Lower leg skin (tissue), 4 donors: ENCODE results near the gene PRIMPOL. TPM values are rescaled to one million over a fixed set of nuclear protein-coding genes. Genes with fewer than 3 reads are reported as not detected.

Experiments used
- DNase-seq, 2 donors: peaks; one replicate each; pipeline ENCODE4 v3.0.0-alpha.2; 2019; ENCODE audit warnings: low spot score in 2 of 2
- H3K4me3 ChIP-seq: fragments of 200-600 bp; sonication (generic); 2 replicates; pipeline ENCODE4 v1.5.1; 2017; ENCODE audit warnings: mild to moderate bottlenecking, low read depth; ENCODE audit not compliant: poor library complexity, severe bottlenecking
- CTCF ChIP-seq, 3 donors: fragments of 450-650 bp; IDR thresholded peaks; one replicate each; pipeline ENCODE4 v1.5.1; 2016; ENCODE audit warnings: antibody characterized with exemption in 3 of 3, mild to moderate bottlenecking in 3 of 3, moderate library complexity in 2 of 3
- POLR2A ChIP-seq, 2 donors: fragments of 450-650 bp; IDR thresholded peaks; one replicate each; pipeline ENCODE4 v1.6.1; 2016 to 2017; ENCODE audit warnings: antibody characterized with exemption in 2 of 2, mild to moderate bottlenecking in 1 of 2, moderate library complexity in 1 of 2
- WGBS, 2 donors: methylation state at CpG; one replicate each; pipeline ENCODE4 v1.1.5; 2018; 5-methylcytosine and 5-hydroxymethylcytosine counted together
- intact Hi-C: fragments of 100-400 bp; cut with DNase I; formaldehyde crosslinking; loops from one replicate; pipeline ENCODE4 v1.15.0; 2023; ENCODE audit warnings: low total_unique reads
- total RNA-seq, 4 donors: library from RNA; depleted of rRNA; stranded (reverse); fragments of >200 nt; gene quantifications; one replicate each; pipeline ENCODE4 v1.1.0, GENCODE V29; 2016

The PRIMPOL gene
- total RNA-seq, 4 donors from 2014 or later, result 12.1 to 23.2 (median 13.4) TPM

GRCh38 chr4:184684491-184685189 lies 35.1 kb downstream of the PRIMPOL start:
- WGBS, 2 donors, result 73% methylated on average over 5 of the region's 5 CpGs
- peak in 1 of 2 donors; percentile 27 for DNase-seq
- no peak overlapping the region for H3K4me3 ChIP-seq
- intact Hi-C loops, result no loop called here
- no peak for TF ChIP-seq POLR2A (IDR thresholded peaks at IDR 0.05)
- TF ChIP-seq CTCF (IDR thresholded peaks at IDR 0.05), result no peak

GRCh38 chr4:184688005-184688404 lies 38.5 kb downstream of the PRIMPOL start:
- TF ChIP-seq POLR2A (IDR thresholded peaks at IDR 0.05), result no peak
- TF ChIP-seq CTCF (IDR thresholded peaks at IDR 0.05), result no peak
- DNase-seq, result no peak
- WGBS, 2 donors, result 22 to 36% methylated on average over 3 of the region's 3 CpGs
- intact Hi-C loops, result no loop called here
- no peak overlapping the region for H3K4me3 ChIP-seq

- intact Hi-C loops, result no loop called here
- TF ChIP-seq POLR2A (IDR thresholded peaks at IDR 0.05) (no peak), CTCF (IDR thresholded peaks at IDR 0.05) (no peak)
- 38 to 44% methylated on average over 11 of the region's 11 CpGs for WGBS, 2 donors
- H3K4me3 ChIP-seq, result no peak overlapping the region
- DNase-seq, result no peak
Measured at GRCh38 chr4:184688447-184688846, 38.9 kb downstream of the PRIMPOL start.

- H3K4me3 ChIP-seq, result no peak overlapping the region
- TF ChIP-seq POLR2A (IDR thresholded peaks at IDR 0.05), result no peak
- TF ChIP-seq CTCF (IDR thresholded peaks at IDR 0.05), result no peak
- no peak for DNase-seq
Measured at GRCh38 chr4:184689681-184690080, 40.1 kb downstream of the PRIMPOL start.

GRCh38 chr4:184693056-184693455 lies 43.5 kb downstream of the PRIMPOL start:
- no peak overlapping the region for H3K4me3 ChIP-seq
- intact Hi-C loops, result no loop called here
- 91 to 95% methylated on average over 5 of the region's 5 CpGs for WGBS, 2 donors
- no peak for DNase-seq
- TF ChIP-seq CTCF (IDR thresholded peaks at IDR 0.05) (no peak), POLR2A (IDR thresholded peaks at IDR 0.05) (no peak)

More at GRCh38 chr4:184689681-184690080, 40.1 kb downstream of the PRIMPOL start:
- intact Hi-C loops, result no loop called here
- 59 to 79% methylated on average over 5 of the region's 5 CpGs for WGBS, 2 donors
